Measurements from ENCODE around the gene RFX8. TPM values are rescaled to one million over a fixed set of nuclear protein-coding genes. Genes with fewer than 3 reads are reported as not detected.
"Not testable (repeated sequence)": the region's sequence is repeated elsewhere in the genome, so short reads cannot be mapped to it uniquely, and the experiment has no call there.

The RFX8 gene
- total and polyA plus RNA-seq, 4 experiments from 2014 or later, result 1.2 to 1.3 TPM; not detected in 2

- Histone ChIP-seq H3K27ac (ENCODE audit: low read depth, low read length) (no peak overlapping the region), H3K4me1 (ENCODE audit: insufficient read depth, low read length) (no peaks in the 10 kb centered on the region), H3K36me3 (ENCODE audit: insufficient read depth, low read length) (no peaks in the 10 kb centered on the region), H3K4me3 (ENCODE audit: low read length in 2 of 2) (no peak overlapping the region), H3K9me3 (ENCODE audit: control insufficient read depth in 1 of 2, low read length in 2 of 2) (no peaks in the 10 kb centered on the region), H3K27me3 (ENCODE audit: insufficient read depth, low read length) (no peaks in the 10 kb centered on the region)
- intact Hi-C loops (cut with micrococcal nuclease), result no loop called here
- no peaks in the 10 kb centered on the region for H3K36me3 Mint-ChIP-seq
- H3K27me3 Mint-ChIP-seq, result peaks cover 0 to 2% of the 10 kb centered on the region in 2 donors
- CTCF ChIA-PET (ENCODE audit: partially characterized antibody), result no interaction called here
- DNase-seq, result no peak
- H3K27ac Mint-ChIP-seq, result no peak overlapping the region
- no peaks in the 10 kb centered on the region for H3K4me1 Mint-ChIP-seq
- POLR2A ChIA-PET (ENCODE audit: partially characterized antibody), result no interaction called here
- no peaks in the 10 kb centered on the region for H3K9me3 Mint-ChIP-seq
- H3K4me3 Mint-ChIP-seq, result no peak overlapping the region
These were observed 10.1 kb downstream of the RFX8 start for GRCh38 chr2:101464841-101465240.

DNA sequence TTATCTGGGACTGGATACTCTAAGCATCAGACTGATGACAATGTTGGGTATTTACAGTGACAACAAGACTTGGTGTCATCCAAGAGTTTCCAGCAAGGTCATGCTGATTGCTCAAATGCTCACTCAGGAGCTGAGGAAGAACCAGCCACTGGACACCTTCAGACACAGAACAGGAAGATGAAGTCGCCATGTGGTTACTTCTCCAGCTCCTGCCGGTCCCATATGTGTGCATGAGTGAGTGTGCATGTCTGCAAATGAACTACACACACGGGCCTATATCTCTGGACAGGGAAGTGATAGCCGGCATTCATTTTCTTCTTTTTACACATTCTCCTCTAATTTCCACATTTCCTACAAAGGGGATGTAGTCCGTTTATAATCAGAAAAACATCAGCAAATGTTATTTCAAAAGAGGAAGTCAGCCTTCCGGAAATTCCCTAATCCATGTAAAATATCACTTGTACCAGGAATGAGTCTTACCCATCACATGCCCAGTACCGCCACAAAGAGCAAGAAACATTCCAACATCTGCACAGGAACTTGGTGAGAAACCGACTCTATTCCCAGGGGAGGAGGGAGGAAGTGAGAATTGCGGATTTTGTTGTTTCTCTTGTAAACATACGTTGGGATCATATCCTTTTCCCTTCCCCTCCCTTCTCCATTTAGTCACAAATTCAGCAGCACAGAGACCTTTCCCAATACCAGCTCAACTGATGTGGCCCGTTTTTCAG is 10.8 kb downstream of the RFX8 start:
- H3K4me3 Mint-ChIP-seq, result no peak overlapping the region
- DNase-seq, result no peak
- no peaks in the 10 kb centered on the region for H3K9me3 Mint-ChIP-seq
- Histone ChIP-seq H3K4me3 (ENCODE audit: low read length in 2 of 2) (no peak overlapping the region), H3K27ac (ENCODE audit: low read depth, low read length) (no peak overlapping the region), H3K9me3 (ENCODE audit: control insufficient read depth in 1 of 2, low read length in 2 of 2) (no peaks in the 10 kb centered on the region), H3K4me1 (ENCODE audit: insufficient read depth, low read length) (no peaks in the 10 kb centered on the region), H3K36me3 (ENCODE audit: insufficient read depth, low read length) (no peaks in the 10 kb centered on the region), H3K27me3 (ENCODE audit: insufficient read depth, low read length) (no peaks in the 10 kb centered on the region)
- H3K27me3 Mint-ChIP-seq, result peaks cover 0 to 2% of the 10 kb centered on the region in 2 donors
- ChIA-PET CTCF (ENCODE audit: partially characterized antibody) (no interaction called here), POLR2A (ENCODE audit: partially characterized antibody) (interaction anchor here (0.6 kb wide), 1 partner anchor 30 kb away, joined by 4 read pairs; no protein-coding TSS in a partner anchor)
- intact Hi-C loops (cut with micrococcal nuclease), result no loop called here
- H3K4me1 Mint-ChIP-seq, result no peaks in the 10 kb centered on the region
- no peak overlapping the region for H3K27ac Mint-ChIP-seq
- no peaks in the 10 kb centered on the region for H3K36me3 Mint-ChIP-seq

DNA sequence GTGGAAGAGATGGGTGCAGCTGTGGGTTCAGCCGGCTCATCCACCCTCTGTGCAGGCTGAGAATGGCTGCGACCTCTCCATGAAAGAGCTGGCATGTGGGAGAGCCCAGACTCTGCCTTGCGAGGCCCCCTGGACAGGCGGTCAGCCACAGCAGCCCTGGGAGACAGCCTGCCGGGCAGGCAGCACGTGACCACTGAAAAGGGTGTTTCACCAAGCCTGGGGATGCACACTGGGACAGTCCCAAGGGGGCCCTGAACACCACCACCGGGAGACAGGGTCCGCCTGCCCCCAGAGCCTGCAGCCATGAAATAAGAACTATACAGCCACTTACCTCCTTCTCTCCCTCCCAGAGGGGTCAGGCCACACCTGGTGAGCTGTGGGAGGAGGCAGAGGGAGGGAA is 11.5 kb downstream of the RFX8 start:
- intact Hi-C loops (cut with micrococcal nuclease), result no loop called here
- Histone ChIP-seq H3K27ac (ENCODE audit: low read depth, low read length) (no peak overlapping the region), H3K4me3 (ENCODE audit: low read length in 2 of 2) (no peak overlapping the region), H3K9me3 (ENCODE audit: control insufficient read depth in 1 of 2, low read length in 2 of 2) (no peaks in the 10 kb centered on the region), H3K36me3 (ENCODE audit: insufficient read depth, low read length) (no peaks in the 10 kb centered on the region), H3K27me3 (ENCODE audit: insufficient read depth, low read length) (no peaks in the 10 kb centered on the region), H3K4me1 (ENCODE audit: insufficient read depth, low read length) (no peaks in the 10 kb centered on the region)
- ChIA-PET CTCF (ENCODE audit: partially characterized antibody) (no interaction called here), POLR2A (ENCODE audit: partially characterized antibody) (interaction anchor here (0.6 kb wide), 1 partner anchor 31 kb away, joined by 4 read pairs; no protein-coding TSS in a partner anchor)
- Mint-ChIP-seq H3K9me3 (no peaks in the 10 kb centered on the region), H3K27me3 (peaks cover 0 to 2% of the 10 kb centered on the region in 2 donors), H3K27ac (no peak overlapping the region), H3K4me1 (no peaks in the 10 kb centered on the region), H3K36me3 (no peaks in the 10 kb centered on the region), H3K4me3 (no peak overlapping the region)
- DNase-seq, result no peak

- no peaks in the 10 kb centered on the region for H3K9me3 Mint-ChIP-seq
- CTCF ChIA-PET (ENCODE audit: partially characterized antibody), result no interaction called here
- no peak overlapping the region for H3K27ac ChIP-seq (ENCODE audit: low read depth, low read length)
- H3K36me3 ChIP-seq (ENCODE audit: insufficient read depth, low read length), result no peaks in the 10 kb centered on the region
- no peak overlapping the region for H3K4me3 ChIP-seq (ENCODE audit: low read length in 2 of 2)
- H3K4me3 Mint-ChIP-seq, result no peak overlapping the region
- H3K36me3 Mint-ChIP-seq, result no peaks in the 10 kb centered on the region
- H3K27ac Mint-ChIP-seq, result no peak overlapping the region
- H3K27me3 Mint-ChIP-seq, result peaks cover 0 to 2% of the 10 kb centered on the region in 2 donors
- no peaks in the 10 kb centered on the region for H3K4me1 ChIP-seq (ENCODE audit: insufficient read depth, low read length)
- intact Hi-C loops (cut with micrococcal nuclease), result no loop called here
- POLR2A ChIA-PET (ENCODE audit: partially characterized antibody), result no interaction called here
- H3K9me3 ChIP-seq (ENCODE audit: control insufficient read depth in 1 of 2, low read length in 2 of 2), result no peaks in the 10 kb centered on the region
- no peak for DNase-seq
- H3K27me3 ChIP-seq (ENCODE audit: insufficient read depth, low read length), result no peaks in the 10 kb centered on the region
- H3K4me1 Mint-ChIP-seq, result no peaks in the 10 kb centered on the region
These were observed 13.5 kb downstream of the RFX8 start for GRCh38 chr2:101461381-101461780.

- H3K36me3 Mint-ChIP-seq; H3K4me3 Mint-ChIP-seq; H3K36me3 ChIP-seq (ENCODE audit: insufficient read depth, low read length); DNase-seq; H3K27me3 Mint-ChIP-seq; H3K4me1 Mint-ChIP-seq; H3K27ac Mint-ChIP-seq; H3K4me1 ChIP-seq (ENCODE audit: insufficient read depth, low read length); POLR2A ChIA-PET (ENCODE audit: partially characterized antibody); H3K27ac ChIP-seq (ENCODE audit: low read depth, low read length); H3K27me3 ChIP-seq (ENCODE audit: insufficient read depth, low read length); H3K4me3 ChIP-seq (ENCODE audit: low read length in 2 of 2); H3K9me3 ChIP-seq (ENCODE audit: control insufficient read depth in 1 of 2, low read length in 2 of 2); H3K9me3 Mint-ChIP-seq; intact Hi-C loops (cut with micrococcal nuclease); CTCF ChIA-PET (ENCODE audit: partially characterized antibody): not testable (repeated sequence)
These were observed 20.5 kb downstream of the RFX8 start for GRCh38 chr2:101454408-101454807.

- no peak for DNase-seq
- Mint-ChIP-seq H3K27ac (no peak overlapping the region), H3K27me3 (no peaks in the 10 kb centered on the region), H3K9me3 (peaks cover 0 to 5% (median 2%) of the 10 kb centered on the region in 8 donors), H3K36me3 (peaks cover 4 to 5% of the 10 kb centered on the region in 2 donors), H3K4me1 (peaks cover 0 to 8% (median 2%) of the 10 kb centered on the region in 4 donors), H3K4me3 (no peak overlapping the region)
- POLR2A ChIA-PET (ENCODE audit: partially characterized antibody), result no interaction called here
- Histone ChIP-seq H3K4me3 (ENCODE audit: low read length in 2 of 2) (no peak overlapping the region), H3K27me3 (ENCODE audit: insufficient read depth, low read length) (no peaks in the 10 kb centered on the region), H3K4me1 (ENCODE audit: insufficient read depth, low read length) (no peaks in the 10 kb centered on the region), H3K9me3 (ENCODE audit: control insufficient read depth in 1 of 2, low read length in 2 of 2) (no peaks in the 10 kb centered on the region), H3K36me3 (ENCODE audit: insufficient read depth, low read length) (no peaks in the 10 kb centered on the region), H3K27ac (ENCODE audit: low read depth, low read length) (no peak overlapping the region)
- intact Hi-C loops (cut with micrococcal nuclease), result no loop called here
- CTCF ChIA-PET (ENCODE audit: partially characterized antibody), result no interaction called here
These were observed 23.9 kb downstream of the RFX8 start for GRCh38 chr2:101450965-101451364.

GRCh38 chr2:101446869-101447268 is 28.0 kb downstream of the RFX8 start:
- Histone ChIP-seq H3K9me3 (ENCODE audit: control insufficient read depth in 1 of 2, low read length in 2 of 2) (peaks cover 0 to 8% of the 10 kb centered on the region in 2 donors), H3K27me3 (ENCODE audit: insufficient read depth, low read length) (no peaks in the 10 kb centered on the region), H3K36me3 (ENCODE audit: insufficient read depth, low read length) (no peaks in the 10 kb centered on the region), H3K4me1 (ENCODE audit: insufficient read depth, low read length) (peaks cover 6% of the 10 kb centered on the region), H3K4me3 (ENCODE audit: low read length in 2 of 2) (no peak overlapping the region), H3K27ac (ENCODE audit: low read depth, low read length) (no peak overlapping the region)
- no peak overlapping the region for H3K27ac Mint-ChIP-seq
- no peak overlapping the region for H3K4me3 Mint-ChIP-seq
- H3K9me3 Mint-ChIP-seq, result peaks cover 2 to 24% (median 10%) of the 10 kb centered on the region in 8 donors
- DNase-seq, result no peak
- CTCF ChIA-PET (ENCODE audit: partially characterized antibody), result interaction anchor here (1.5 kb wide), 1 partner anchor 384 kb away, joined by 4 read pairs; no protein-coding TSS in a partner anchor
- no peaks in the 10 kb centered on the region for H3K27me3 Mint-ChIP-seq
- H3K36me3 Mint-ChIP-seq, result peaks cover 7 to 12% of the 10 kb centered on the region in 2 donors
- POLR2A ChIA-PET (ENCODE audit: partially characterized antibody), result no interaction called here
- H3K4me1 Mint-ChIP-seq, result peaks cover 0 to 9% (median 6%) of the 10 kb centered on the region in 4 donors
- intact Hi-C loops (cut with micrococcal nuclease), result no loop called here

Data from CD4-positive, alpha-beta memory T cell (primary cell).